Mesothelial cell of epicardium (in vitro differentiated cells): ENCODE results near the gene RNF208. TPM values are rescaled to one million over a fixed set of nuclear protein-coding genes. Genes with fewer than 3 reads are reported as not detected.

ENCODE experiments used
- DNase-seq, 2 experiments: peaks; one replicate each; pipeline ENCODE4 v3.0.0; 2021; ENCODE audit warnings: low spot score in 2 of 2; ENCODE audit not compliant: unreplicated experiment in 2 of 2
- H3K27ac Mint-ChIP-seq: 2 replicates; pipeline ENCODE4 v1.8.0; 2021; ENCODE audit warnings: mixed read lengths
- H3K27me3 Mint-ChIP-seq: 2 replicates; pipeline ENCODE4 v1.8.0; 2021; ENCODE audit warnings: low read depth, mixed read lengths
- H3K36me3 Mint-ChIP-seq: 2 replicates; pipeline ENCODE4 v1.8.0; 2021; ENCODE audit warnings: mixed read lengths
- H3K4me1 Mint-ChIP-seq: 2 replicates; pipeline ENCODE4 v1.8.0; 2021; ENCODE audit warnings: mixed read lengths
- H3K4me3 Mint-ChIP-seq: 2 replicates; pipeline ENCODE4 v1.8.0; 2021; ENCODE audit warnings: mild to moderate bottlenecking, moderate library complexity, mixed read lengths
- H3K9me3 Mint-ChIP-seq: 2 replicates; pipeline ENCODE4 v1.8.0; 2021; ENCODE audit warnings: mixed read lengths
- CTCF ChIP-seq: fragments of 200-600 bp; sonication (generic); IDR thresholded peaks from one replicate; pipeline ENCODE4 v1.5.0; 2021; ENCODE audit warnings: antibody characterized with exemption; ENCODE audit not compliant: unreplicated experiment
- total RNA-seq: library from RNA; stranded (reverse); gene quantifications from 3 replicates; pipeline ENCODE4 v1.2.1, GENCODE V29; 2021

RNF208 gene
- total RNA-seq, 1 donor from 2014 or later: 13.9 TPM

GRCh38 chr9:137267933-137268355 lies 45.9 kb upstream of the RNF208 start:
- TF ChIP-seq CTCF: no peak
- Mint-ChIP-seq H3K27me3 (no peaks in the 10 kb centered on the region), H3K36me3 (peaks cover 14% of the 10 kb centered on the region), H3K27ac (no peak overlapping the region), H3K4me3 (no peak overlapping the region), H3K9me3 (no peaks in the 10 kb centered on the region), H3K4me1 (no peaks in the 10 kb centered on the region)
- no peak for DNase-seq

GRCh38 chr9:137266585-137267453 lies 44.8 kb upstream of the RNF208 start:
- H3K4me3 Mint-ChIP-seq: no peak overlapping the region
- DNase-seq: no peak
- H3K27ac Mint-ChIP-seq: no peak overlapping the region
- H3K4me1 Mint-ChIP-seq: no peaks in the 10 kb centered on the region
- H3K27me3 Mint-ChIP-seq: no peaks in the 10 kb centered on the region
- H3K9me3 Mint-ChIP-seq: no peaks in the 10 kb centered on the region
- no peak for TF ChIP-seq CTCF
- peaks cover 15% of the 10 kb centered on the region for H3K36me3 Mint-ChIP-seq

- Mint-ChIP-seq H3K36me3 (peaks cover 17% of the 10 kb centered on the region), H3K4me1 (no peaks in the 10 kb centered on the region), H3K27ac (no peak overlapping the region), H3K27me3 (no peaks in the 10 kb centered on the region), H3K9me3 (no peaks in the 10 kb centered on the region), H3K4me3 (no peak overlapping the region)
- no peak for TF ChIP-seq CTCF
- no peak for DNase-seq
Observed at GRCh38 chr9:137266162-137266527, 44.1 kb upstream of the RNF208 start.

GRCh38 chr9:137265496-137266161 lies 43.6 kb upstream of the RNF208 start:
- Mint-ChIP-seq H3K4me1 (no peaks in the 10 kb centered on the region), H3K27me3 (no peaks in the 10 kb centered on the region), H3K27ac (no peak overlapping the region), H3K4me3 (no peak overlapping the region), H3K9me3 (no peaks in the 10 kb centered on the region), H3K36me3 (peaks cover 17% of the 10 kb centered on the region)
- DNase-seq: no peak
- TF ChIP-seq CTCF: no peak

GRCh38 chr9:137264067-137264466 lies 42.0 kb upstream of the RNF208 start:
- H3K27me3 Mint-ChIP-seq: no peaks in the 10 kb centered on the region
- no peak for DNase-seq
- no peak for TF ChIP-seq CTCF
- H3K4me3 Mint-ChIP-seq: no peak overlapping the region
- no peak overlapping the region for H3K27ac Mint-ChIP-seq
- peaks cover 10% of the 10 kb centered on the region for H3K36me3 Mint-ChIP-seq
- no peaks in the 10 kb centered on the region for H3K4me1 Mint-ChIP-seq
- no peaks in the 10 kb centered on the region for H3K9me3 Mint-ChIP-seq
